ENCODE data around the gene MTCL1.

Gene MTCL1

GRCh38 chr18:8659609-8660242, 45.6 kb upstream of the MTCL1 start:
- Mint-ChIP-seq H3K9me3 (no peaks in the 10 kb centered on the region), H3K4me1 (peaks cover 23% of the 10 kb centered on the region), H3K36me3 (ENCODE audit: low read depth) (no peaks in the 10 kb centered on the region), H3K27ac (no peak overlapping the region), H3K4me3 (no peak overlapping the region), H3K27me3 (ENCODE audit: low read depth) (peaks cover 32% of the 10 kb centered on the region)
- TF ChIP-seq CTCF (IDR thresholded peaks at IDR 0.05; ENCODE audit: unreplicated experiment in 3 of 3) = no peak

- H3K27me3 Mint-ChIP-seq (ENCODE audit: low read depth) = peaks cover 27% of the 10 kb centered on the region
- H3K4me1 Mint-ChIP-seq = peaks cover 23% of the 10 kb centered on the region
- H3K36me3 Mint-ChIP-seq (ENCODE audit: low read depth) = no peaks in the 10 kb centered on the region
- H3K27ac Mint-ChIP-seq = no peak overlapping the region
- no peak for TF ChIP-seq CTCF (IDR thresholded peaks at IDR 0.05; ENCODE audit: unreplicated experiment in 3 of 3)
- H3K4me3 Mint-ChIP-seq = no peak overlapping the region
- H3K9me3 Mint-ChIP-seq = no peaks in the 10 kb centered on the region
Measured at GRCh38 chr18:8660316-8660715, 45.0 kb upstream of the MTCL1 start.

DNA sequence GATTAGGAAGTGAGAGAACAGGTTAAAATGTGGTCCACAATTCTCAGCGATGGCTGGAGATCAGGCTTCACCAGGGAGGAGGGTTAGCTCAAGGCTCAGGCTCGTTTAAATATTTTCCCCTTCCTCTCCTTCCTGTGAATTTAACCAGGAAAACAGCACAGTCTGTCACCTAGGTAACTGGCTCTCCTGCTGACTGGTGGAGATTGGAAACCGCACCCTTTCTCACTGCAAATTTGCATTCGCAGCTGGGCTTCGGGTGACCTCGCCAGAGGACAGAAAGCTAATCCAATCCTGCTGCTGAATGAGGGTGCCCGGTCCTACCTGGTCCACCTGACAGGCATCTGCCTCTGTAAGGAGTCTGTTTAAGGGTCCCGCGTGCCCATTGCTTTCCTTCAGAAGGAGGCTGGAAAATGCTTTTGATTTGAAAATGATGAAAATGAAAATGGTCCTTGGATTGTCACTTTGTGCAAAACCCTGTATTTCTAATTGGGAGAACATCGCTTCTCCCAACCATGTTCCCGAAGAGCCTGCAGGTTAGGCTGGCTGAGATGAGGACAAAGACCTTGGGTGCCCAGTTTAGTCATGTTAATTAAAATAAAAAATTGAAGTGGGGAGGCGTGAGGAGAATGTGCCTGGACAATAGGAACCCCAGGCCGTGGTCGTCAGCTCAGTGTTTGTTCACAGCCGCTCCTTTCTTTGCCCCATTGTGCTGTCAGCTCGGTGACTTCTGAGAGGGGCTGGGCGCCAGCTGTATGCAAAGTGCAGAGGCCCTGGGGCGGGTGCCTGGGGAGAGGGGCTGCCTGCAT, 43.4 kb upstream of the MTCL1 start:
- no peak for TF ChIP-seq CTCF (IDR thresholded peaks at IDR 0.05; ENCODE audit: unreplicated experiment in 3 of 3)
- Mint-ChIP-seq H3K9me3 (no peaks in the 10 kb centered on the region), H3K27me3 (ENCODE audit: low read depth) (peaks cover 16% of the 10 kb centered on the region), H3K27ac (peak overlapping the region in 1 of 3 experiments; percentile 37), H3K4me1 (peaks cover 13% of the 10 kb centered on the region), H3K36me3 (ENCODE audit: low read depth) (no peaks in the 10 kb centered on the region), H3K4me3 (no peak overlapping the region)

- Mint-ChIP-seq H3K4me1 (peaks cover 6% of the 10 kb centered on the region), H3K9me3 (no peaks in the 10 kb centered on the region), H3K27me3 (ENCODE audit: low read depth) (peaks cover 16% of the 10 kb centered on the region), H3K4me3 (no peak overlapping the region), H3K27ac (no peak overlapping the region), H3K36me3 (ENCODE audit: low read depth) (no peaks in the 10 kb centered on the region)
- TF ChIP-seq CTCF (IDR thresholded peaks at IDR 0.05; ENCODE audit: unreplicated experiment in 3 of 3) = no peak
Measured at GRCh38 chr18:8662560-8663255, 42.6 kb upstream of the MTCL1 start.

GRCh38 chr18:8667846-8668245, 37.5 kb upstream of the MTCL1 start:
- H3K4me1 Mint-ChIP-seq = no peaks in the 10 kb centered on the region
- H3K27ac Mint-ChIP-seq = no peak overlapping the region
- no peaks in the 10 kb centered on the region for H3K36me3 Mint-ChIP-seq (ENCODE audit: low read depth)
- H3K27me3 Mint-ChIP-seq (ENCODE audit: low read depth) = peaks cover 11% of the 10 kb centered on the region
- H3K4me3 Mint-ChIP-seq = no peak overlapping the region
- no peak for TF ChIP-seq CTCF (IDR thresholded peaks at IDR 0.05; ENCODE audit: unreplicated experiment in 3 of 3)
- no peaks in the 10 kb centered on the region for H3K9me3 Mint-ChIP-seq
